HG03342 (cell line): ENCODE data around the gene ACO2.
A peak's percentile ranks its signal among the peaks of the same experiment; 100 is the strongest.
"Not testable (repeated sequence)": the region's sequence is repeated elsewhere in the genome, so short reads cannot be mapped to it uniquely, and the experiment has no call there.

Experiments
- ATAC-seq: cut with Tn5 transposase; IDR thresholded peaks from one replicate; pipeline ENCODE4 v1.9.1; 2021; ENCODE audit warnings: mild to moderate bottlenecking, moderate library complexity; ENCODE audit not compliant: unreplicated experiment

The ACO2 gene

GRCh38 chr22:41447435-41448188 lies 21.3 kb upstream of the ACO2 start:
- ATAC-seq = no peak

GRCh38 chr22:41448189-41448808 lies 20.6 kb upstream of the ACO2 start:
- ATAC-seq = peak; percentile 52

DNA sequence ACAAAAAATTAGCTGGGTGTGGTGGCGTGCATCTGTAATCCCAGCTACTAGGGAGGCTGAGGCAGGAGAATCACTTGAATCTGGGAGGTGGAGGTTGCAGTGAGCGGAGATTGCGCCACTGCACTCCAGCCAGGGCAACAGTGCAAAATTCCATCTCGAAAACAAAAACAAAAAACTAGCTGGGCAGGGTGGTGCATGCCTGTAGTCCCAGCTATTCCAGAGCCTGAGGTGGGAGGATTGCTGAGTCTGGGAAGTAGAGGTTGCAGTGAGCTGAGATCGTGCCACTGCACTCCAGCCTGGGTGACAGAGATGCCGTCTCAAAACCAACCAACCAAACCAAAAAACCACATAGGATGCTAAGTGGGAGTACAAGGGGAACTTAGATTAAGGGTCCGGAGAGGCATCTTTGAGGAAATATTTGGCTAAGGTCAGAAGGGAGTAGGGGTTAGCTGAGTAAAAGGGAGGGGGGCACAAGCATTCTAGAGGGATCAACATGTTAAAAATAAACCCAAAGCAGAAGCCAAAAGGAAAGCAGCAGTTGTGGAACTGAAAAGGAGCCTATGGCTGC lies 10.7 kb upstream of the ACO2 start:
- ATAC-seq = no peak

DNA sequence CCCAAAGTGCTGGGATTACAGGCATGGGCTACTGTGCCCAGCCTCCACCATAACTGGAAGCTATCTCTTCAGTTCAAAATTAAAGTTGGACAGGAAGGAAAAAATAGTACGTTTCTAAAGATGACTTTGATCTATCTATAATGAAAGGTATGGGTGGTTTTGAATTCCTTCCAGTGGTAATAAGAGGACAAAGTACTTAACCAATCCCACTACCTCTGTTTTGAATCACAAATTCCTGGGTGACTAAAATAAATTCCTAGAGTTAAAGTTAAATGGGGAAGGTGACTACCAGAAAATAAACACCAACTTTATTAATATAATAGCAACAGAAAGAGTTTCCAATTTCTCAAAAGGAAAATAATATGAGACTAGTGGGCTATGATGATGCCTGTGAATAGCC lies 9.5 kb upstream of the ACO2 start:
- no peak for ATAC-seq

- ATAC-seq = not testable (repeated sequence)
Measured at GRCh38 chr22:41460071-41460470, 8.8 kb upstream of the ACO2 start.

GRCh38 chr22:41461901-41462300 lies 7.0 kb upstream of the ACO2 start:
- no peak for ATAC-seq

- peak; percentile 14 for ATAC-seq
Measured at GRCh38 chr22:41469218-41469851, 418 bp downstream of the ACO2 start.

- no peak for ATAC-seq
Measured at GRCh38 chr22:41470886-41471285, 2.0 kb downstream of the ACO2 start.

DNA sequence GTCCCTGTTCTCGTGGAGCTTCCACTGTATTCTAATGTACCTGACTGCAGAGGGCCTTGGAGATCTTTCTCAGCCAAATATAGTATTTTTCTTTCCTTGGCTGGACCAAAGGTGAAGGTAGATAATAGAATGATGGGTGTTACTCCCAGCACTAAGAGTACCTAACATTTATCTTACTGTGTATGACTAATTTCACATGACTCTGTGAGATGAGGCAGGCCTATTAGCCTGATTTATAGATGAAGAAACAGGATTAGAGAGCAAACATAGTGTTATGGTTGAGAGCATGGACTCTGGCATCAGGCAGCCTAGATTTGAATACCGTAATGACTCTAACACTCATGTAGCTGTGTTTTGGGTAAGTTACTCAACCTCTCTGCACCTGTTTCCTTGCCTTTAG lies 2.7 kb downstream of the ACO2 start:
- no peak for ATAC-seq

- ATAC-seq = no peak
Measured at GRCh38 chr22:41474872-41475451, 6.0 kb downstream of the ACO2 start.

DNA sequence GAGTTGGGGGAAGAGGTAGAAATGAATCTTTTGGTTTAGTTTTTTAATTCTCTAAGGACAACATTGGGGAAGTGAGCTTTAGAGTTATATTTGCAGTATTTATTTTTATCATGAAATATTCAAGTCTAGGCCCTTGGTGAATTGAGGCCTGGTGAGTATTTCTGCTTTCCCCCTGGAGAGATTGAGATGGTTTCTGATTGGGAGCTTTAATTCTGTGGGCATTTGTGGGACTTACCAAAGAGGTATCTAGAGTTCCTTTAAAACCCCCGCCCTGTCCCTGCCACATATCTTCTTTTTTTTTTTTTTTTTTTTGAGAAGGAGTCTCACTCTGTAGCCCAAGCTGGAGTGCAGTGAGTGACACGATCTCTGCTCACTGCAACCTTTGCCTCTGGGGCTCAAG lies 9.6 kb downstream of the ACO2 start:
- no peak for ATAC-seq

DNA sequence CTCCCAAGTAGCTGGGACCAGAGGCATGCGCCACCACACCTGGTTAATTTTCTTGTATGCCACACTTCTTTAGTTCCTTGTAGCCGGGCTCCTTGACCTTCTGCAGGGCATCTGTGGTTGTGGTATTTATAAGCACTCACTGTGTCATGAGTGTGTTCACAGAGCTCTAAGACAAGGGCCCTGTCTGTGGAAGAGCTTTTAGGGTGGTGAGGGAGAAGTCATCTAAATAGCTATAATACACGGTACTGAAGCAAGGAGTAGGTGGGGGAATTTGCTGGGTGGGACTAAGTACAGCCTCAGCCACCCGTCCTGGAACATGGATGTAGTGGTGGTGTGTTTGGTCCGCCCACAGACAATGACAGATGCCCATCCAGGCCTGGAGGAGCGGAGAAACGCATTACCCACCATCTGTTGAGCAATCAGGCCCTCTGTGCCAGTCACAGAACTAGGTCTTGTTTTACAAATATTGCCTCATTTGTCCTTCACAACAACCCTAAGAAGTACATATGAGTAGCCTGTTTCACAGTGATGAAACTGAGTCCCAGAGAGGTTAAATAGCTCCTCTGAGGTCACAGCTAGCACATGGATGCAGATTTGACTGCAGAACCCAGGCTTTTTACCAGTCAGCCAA lies 10.1 kb downstream of the ACO2 start:
- no peak for ATAC-seq

GRCh38 chr22:41479671-41480396 lies 10.9 kb downstream of the ACO2 start:
- no peak for ATAC-seq

GRCh38 chr22:41480397-41480735 lies 11.4 kb downstream of the ACO2 start:
- no peak for ATAC-seq

GRCh38 chr22:41481131-41481830 lies 12.4 kb downstream of the ACO2 start:
- no peak for ATAC-seq

DNA sequence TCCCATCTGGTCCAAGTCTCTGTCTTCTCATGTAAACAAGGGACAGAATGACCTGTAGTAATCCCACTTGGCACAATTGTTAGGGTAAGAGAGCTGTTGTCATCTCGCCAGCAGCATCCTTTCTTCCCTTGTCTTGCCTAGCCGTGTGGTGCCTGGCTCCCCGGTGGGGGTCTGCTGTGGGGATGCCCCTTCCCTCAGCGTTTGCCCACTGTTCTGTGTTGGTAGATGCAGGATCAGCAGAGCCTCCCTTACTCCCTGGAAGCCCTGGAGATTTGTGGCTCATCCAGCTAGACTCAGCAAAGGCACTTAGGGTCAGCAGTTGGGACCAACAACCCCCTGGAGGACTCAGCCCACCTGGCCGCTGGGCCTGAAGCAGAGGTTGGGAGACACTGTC lies 13.0 kb downstream of the ACO2 start:
- ATAC-seq = no peak

DNA sequence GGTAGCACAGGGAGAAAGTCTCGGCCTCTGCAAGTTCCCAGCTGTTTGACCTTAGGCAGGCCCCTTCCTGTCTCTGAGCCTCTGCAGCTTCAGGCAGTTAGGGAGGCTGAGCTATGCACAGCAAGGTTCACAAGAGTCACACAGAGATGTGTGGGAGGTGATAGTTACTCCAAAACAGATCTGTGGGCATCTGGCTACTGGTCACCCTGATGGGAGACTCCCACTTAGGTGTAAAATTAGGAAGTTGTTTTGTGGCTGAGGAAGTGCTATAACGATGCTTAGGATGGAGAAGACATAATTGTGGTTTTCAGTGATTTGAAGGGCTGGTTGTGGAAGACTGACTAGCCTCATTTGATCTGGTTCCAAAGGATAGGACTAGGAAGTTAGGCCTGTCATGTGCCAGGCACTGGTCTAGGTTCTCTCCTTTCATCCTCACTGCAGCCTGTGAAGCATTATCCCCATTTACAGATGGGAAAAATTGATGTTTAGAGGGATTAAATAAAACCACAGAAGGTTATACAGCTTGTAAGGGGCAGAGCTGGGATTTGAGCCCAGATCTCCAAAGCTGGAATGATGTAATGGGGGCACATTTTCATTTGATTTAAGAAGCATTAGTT lies 13.5 kb downstream of the ACO2 start:
- ATAC-seq = no peak

DNA sequence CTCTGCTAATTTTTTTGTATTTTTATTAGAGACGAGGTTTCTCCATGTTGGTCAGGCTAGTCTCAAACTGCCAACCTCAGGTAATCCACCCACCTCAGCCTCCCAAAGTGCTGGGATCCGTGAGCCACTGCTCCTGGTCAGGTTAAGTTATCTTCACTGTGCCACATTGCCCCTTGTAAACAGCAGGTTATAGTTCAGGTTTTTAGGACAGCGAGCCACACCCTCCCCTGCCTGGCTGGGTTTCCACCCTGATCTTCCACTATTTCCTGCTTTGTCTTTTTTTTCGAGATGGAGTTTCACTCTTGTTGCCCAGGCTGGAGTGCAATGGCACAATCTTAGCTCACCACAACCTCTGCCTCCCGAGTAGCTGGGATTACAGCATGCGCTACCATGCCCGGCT lies 16.1 kb downstream of the ACO2 start:
- ATAC-seq = no peak
